ENCODE data around the gene S1PR1. TPM values are rescaled to one million over a fixed set of nuclear protein-coding genes. Genes with fewer than 3 reads are reported as not detected.
A peak's percentile ranks its signal among the peaks of the same experiment; 100 is the strongest.
"Not testable (repeated sequence)": the region's sequence is repeated elsewhere in the genome, so short reads cannot be mapped to it uniquely, and the experiment has no call there.

Gene S1PR1
- total and polyA plus RNA-seq, 2 donors from 2014 or later, result 14.2 to 51.6 TPM

DNA sequence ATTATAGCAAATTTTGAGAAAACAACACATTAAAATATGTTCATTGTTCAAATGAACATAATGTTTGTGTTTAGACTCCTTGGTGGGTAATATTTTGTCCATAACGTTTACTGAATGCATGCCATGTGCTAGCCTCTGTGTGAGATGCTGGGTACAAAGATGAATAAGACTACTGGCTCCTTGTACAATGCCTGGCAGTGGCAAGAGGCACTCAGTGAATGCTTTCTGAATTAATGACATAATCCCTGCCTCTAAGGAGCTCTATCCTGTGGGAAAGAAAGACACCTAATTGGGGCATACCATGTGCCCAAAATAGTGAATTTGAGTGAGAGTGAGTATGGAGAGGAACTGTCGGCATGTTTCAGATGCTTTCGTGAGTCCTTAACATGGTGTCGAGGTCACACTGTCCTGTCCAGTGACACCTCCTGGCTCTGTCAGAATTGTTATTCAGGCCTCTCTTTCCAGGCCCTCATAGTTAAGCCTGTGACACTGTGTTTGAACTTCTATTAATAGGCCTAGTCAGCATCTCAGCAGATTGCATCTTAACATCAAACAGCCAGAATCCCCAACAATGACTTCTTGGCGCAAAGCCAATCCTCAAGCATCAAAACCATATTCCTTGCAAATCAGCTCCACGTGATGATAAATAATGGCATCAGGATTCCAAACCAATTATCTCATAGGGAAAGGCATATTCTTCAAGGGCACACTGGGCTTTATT is 32.8 kb upstream of the S1PR1 start:
- no peak for FAIRE-seq
- no peaks in the 10 kb centered on the region for H3K27me3 ChIP-seq (ENCODE audit: control insufficient read depth, insufficient read depth, low read length)
- intact Hi-C loops (cut with DNase I), result no loop called here
- no peaks in the 10 kb centered on the region for H3K4me1 ChIP-seq (ENCODE audit: control insufficient read depth in 2 of 3, insufficient read depth in 2 of 3, low read depth in 1 of 3, low read length in 3 of 3)
- DNase-seq, result peak in 1 of 5 donors; percentile 44
- H3K36me3 ChIP-seq (ENCODE audit: control insufficient read depth in 2 of 3, insufficient read depth in 3 of 3, low read length in 3 of 3), result no peaks in the 10 kb centered on the region
- TF ChIP-seq, protein P1, sequence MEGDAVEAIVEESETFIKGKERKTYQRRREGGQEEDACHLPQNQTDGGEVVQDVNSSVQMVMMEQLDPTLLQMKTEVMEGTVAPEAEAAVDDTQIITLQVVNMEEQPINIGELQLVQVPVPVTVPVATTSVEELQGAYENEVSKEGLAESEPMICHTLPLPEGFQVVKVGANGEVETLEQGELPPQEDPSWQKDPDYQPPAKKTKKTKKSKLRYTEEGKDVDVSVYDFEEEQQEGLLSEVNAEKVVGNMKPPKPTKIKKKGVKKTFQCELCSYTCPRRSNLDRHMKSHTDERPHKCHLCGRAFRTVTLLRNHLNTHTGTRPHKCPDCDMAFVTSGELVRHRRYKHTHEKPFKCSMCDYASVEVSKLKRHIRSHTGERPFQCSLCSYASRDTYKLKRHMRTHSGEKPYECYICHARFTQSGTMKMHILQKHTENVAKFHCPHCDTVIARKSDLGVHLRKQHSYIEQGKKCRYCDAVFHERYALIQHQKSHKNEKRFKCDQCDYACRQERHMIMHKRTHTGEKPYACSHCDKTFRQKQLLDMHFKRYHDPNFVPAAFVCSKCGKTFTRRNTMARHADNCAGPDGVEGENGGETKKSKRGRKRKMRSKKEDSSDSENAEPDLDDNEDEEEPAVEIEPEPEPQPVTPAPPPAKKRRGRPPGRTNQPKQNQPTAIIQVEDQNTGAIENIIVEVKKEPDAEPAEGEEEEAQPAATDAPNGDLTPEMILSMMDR (IDR thresholded peaks at IDR 0.05; ENCODE audit: borderline replicate concordance, extremely low read depth, insufficient read depth), result no peak
- H3K9ac ChIP-seq (ENCODE audit: low read length in 3 of 3), result no peak overlapping the region
- no peak overlapping the region for H3K4me3 ChIP-seq (ENCODE audit: low read length in 3 of 3)
- no peaks in the 10 kb centered on the region for H3K9me3 ChIP-seq (ENCODE audit: control insufficient read depth in 2 of 3, insufficient read depth in 1 of 3, low read length in 3 of 3)
- no peak overlapping the region for H3K27ac ChIP-seq (ENCODE audit: low read depth in 2 of 2, low read length in 2 of 2)

DNA sequence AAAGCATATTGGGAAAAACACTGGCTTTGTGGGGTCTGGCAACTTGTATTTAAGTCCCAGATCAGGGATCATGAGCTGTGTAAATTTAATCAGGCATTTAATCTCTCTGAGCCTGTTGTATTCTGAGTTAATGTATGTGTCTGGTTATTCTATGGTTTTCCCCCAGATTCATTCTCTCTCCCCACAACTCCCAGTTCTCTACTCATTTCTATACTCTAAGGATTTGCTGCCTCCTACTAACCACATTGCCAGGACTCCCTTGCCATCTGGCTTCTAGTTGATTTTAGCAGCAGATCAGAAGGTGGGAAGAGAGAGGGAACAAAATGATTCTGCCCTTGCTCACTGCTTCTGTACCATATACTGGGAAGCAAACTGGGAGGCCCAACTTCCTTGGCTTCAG is 31.4 kb upstream of the S1PR1 start:
- TF ChIP-seq, protein P1 (IDR thresholded peaks at IDR 0.05; ENCODE audit: borderline replicate concordance, extremely low read depth, insufficient read depth), result no peak
- H3K9me3 ChIP-seq (ENCODE audit: control insufficient read depth in 2 of 3, insufficient read depth in 1 of 3, low read length in 3 of 3), result no peaks in the 10 kb centered on the region
- no peak overlapping the region for H3K27ac ChIP-seq (ENCODE audit: low read depth in 2 of 2, low read length in 2 of 2)
- H3K4me1 ChIP-seq (ENCODE audit: control insufficient read depth in 2 of 3, insufficient read depth in 2 of 3, low read depth in 1 of 3, low read length in 3 of 3), result no peaks in the 10 kb centered on the region
- H3K36me3 ChIP-seq (ENCODE audit: control insufficient read depth in 2 of 3, insufficient read depth in 3 of 3, low read length in 3 of 3), result no peaks in the 10 kb centered on the region
- no peak overlapping the region for H3K4me3 ChIP-seq (ENCODE audit: low read length in 3 of 3)
- no peaks in the 10 kb centered on the region for H3K27me3 ChIP-seq (ENCODE audit: control insufficient read depth, insufficient read depth, low read length)
- no peak for DNase-seq
- FAIRE-seq, result no peak
- intact Hi-C loops (cut with DNase I), result no loop called here
- H3K9ac ChIP-seq (ENCODE audit: low read length in 3 of 3), result no peak overlapping the region

DNA sequence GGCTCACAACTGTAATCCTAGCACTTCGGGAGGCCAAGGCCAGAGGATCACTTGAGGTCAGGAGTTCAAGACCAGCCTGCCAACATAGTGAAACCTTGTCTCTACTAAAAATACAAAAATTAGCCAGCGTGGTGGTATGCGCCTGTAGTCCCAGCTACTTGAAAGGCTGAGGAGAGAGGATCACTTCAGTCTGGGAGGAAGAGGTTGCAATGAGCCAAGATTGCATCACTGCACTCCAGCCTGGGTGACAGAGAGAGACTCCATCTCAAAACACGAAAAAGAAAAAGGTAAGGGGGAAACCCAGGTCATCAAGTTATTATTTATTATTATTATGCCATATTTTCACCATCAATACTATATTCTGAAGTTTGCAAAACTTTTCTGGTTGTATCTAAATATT is 30.7 kb upstream of the S1PR1 start:
- H3K9me3 ChIP-seq (ENCODE audit: control insufficient read depth in 2 of 3, insufficient read depth in 1 of 3, low read length in 3 of 3); DNase-seq; H3K36me3 ChIP-seq (ENCODE audit: control insufficient read depth in 2 of 3, insufficient read depth in 3 of 3, low read length in 3 of 3); H3K27ac ChIP-seq (ENCODE audit: low read depth in 2 of 2, low read length in 2 of 2); intact Hi-C loops (cut with DNase I); FAIRE-seq; H3K4me3 ChIP-seq (ENCODE audit: low read length in 3 of 3); H3K4me1 ChIP-seq (ENCODE audit: control insufficient read depth in 2 of 3, insufficient read depth in 2 of 3, low read depth in 1 of 3, low read length in 3 of 3); H3K9ac ChIP-seq (ENCODE audit: low read length in 3 of 3); H3K27me3 ChIP-seq (ENCODE audit: control insufficient read depth, insufficient read depth, low read length): not testable (repeated sequence)

DNA sequence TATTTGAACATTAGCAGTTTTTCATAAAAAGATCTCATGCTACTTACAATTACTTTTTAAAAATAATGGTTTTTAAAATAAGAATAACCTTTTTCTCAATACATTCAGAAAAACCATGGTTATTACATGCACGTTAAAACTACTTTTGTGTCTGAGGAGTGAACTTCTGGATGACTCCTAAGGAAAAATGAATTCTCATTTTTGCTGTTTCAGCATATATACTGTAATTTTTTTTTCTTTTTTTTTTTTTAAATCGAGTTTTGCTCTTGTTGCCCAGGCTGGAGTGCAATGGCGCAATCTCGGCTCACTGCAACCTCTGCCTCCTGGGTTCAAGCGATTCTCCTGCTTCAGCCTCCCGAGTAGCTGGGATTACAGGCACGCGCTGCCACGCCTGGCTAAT is 29.5 kb upstream of the S1PR1 start:
- DNase-seq; H3K4me3 ChIP-seq (ENCODE audit: low read length in 3 of 3); H3K9me3 ChIP-seq (ENCODE audit: control insufficient read depth in 2 of 3, insufficient read depth in 1 of 3, low read length in 3 of 3); H3K27ac ChIP-seq (ENCODE audit: low read depth in 2 of 2, low read length in 2 of 2); H3K9ac ChIP-seq (ENCODE audit: low read length in 3 of 3); intact Hi-C loops (cut with DNase I); H3K36me3 ChIP-seq (ENCODE audit: control insufficient read depth in 2 of 3, insufficient read depth in 3 of 3, low read length in 3 of 3); H3K27me3 ChIP-seq (ENCODE audit: control insufficient read depth, insufficient read depth, low read length); H3K4me1 ChIP-seq (ENCODE audit: control insufficient read depth in 2 of 3, insufficient read depth in 2 of 3, low read depth in 1 of 3, low read length in 3 of 3); FAIRE-seq: not testable (repeated sequence)

All from kidney (tissue), 14 donors.